ENCODE measurements around the gene SLC4A1AP.

The SLC4A1AP gene

GRCh38 chr2:27709326-27709725 is 45.6 kb downstream of the SLC4A1AP start:
- no peak for TF ChIP-seq CTCF (IDR thresholded peaks at IDR 0.05; ENCODE audit: extremely low read depth, insufficient read depth, missing control alignments)
- DNase-seq (ENCODE audit: low spot score), result no peak
- in situ Hi-C loops (cut with MboI; ENCODE audit: low pct_unique_long_range_greater_than_20kb, low sequenced_read_pairs, unreplicated experiment), result no loop called here

DNA sequence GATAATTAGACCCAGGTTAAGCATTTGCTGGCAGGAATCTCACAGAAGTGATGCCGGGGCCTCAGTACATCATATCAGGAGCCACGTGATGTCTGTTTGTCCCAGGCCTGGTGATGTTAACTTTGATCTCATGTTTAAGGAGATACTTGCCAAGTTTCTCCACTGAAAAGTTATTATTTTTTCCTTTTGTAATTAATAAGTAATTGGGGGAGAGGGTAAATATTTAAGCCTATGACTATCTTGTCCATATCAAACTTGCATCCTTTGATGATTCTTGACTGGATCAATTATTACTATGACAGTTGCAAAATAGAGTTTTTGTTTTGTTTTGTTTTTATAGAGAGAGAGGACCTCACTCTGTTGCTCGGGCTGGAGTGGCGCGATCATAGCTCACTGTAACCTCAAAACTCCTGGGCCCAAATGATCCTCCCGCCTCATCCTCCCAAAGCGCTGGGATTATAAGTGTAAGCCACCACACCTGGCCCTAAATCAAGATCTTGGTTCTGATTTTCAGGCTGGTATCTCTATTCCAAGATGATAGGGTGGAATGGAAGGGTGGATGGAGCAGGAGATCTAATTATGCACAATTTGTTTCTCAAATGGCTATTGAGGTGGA is 46.4 kb downstream of the SLC4A1AP start:
- no peak for TF ChIP-seq CTCF (IDR thresholded peaks at IDR 0.05; ENCODE audit: extremely low read depth, insufficient read depth, missing control alignments)
- in situ Hi-C loops (cut with MboI; ENCODE audit: low pct_unique_long_range_greater_than_20kb, low sequenced_read_pairs, unreplicated experiment), result no loop called here
- DNase-seq (ENCODE audit: low spot score), result no peak

GRCh38 chr2:27710640-27711430 is 47.1 kb downstream of the SLC4A1AP start:
- TF ChIP-seq CTCF (IDR thresholded peaks at IDR 0.05; ENCODE audit: extremely low read depth, insufficient read depth, missing control alignments), result no peak
- DNase-seq (ENCODE audit: low spot score), result no peak
- in situ Hi-C loops (cut with MboI; ENCODE audit: low pct_unique_long_range_greater_than_20kb, low sequenced_read_pairs, unreplicated experiment), result no loop called here

- in situ Hi-C loops (cut with MboI; ENCODE audit: low pct_unique_long_range_greater_than_20kb, low sequenced_read_pairs, unreplicated experiment), result no loop called here
- DNase-seq (ENCODE audit: low spot score), result no peak
- no peak for TF ChIP-seq CTCF (IDR thresholded peaks at IDR 0.05; ENCODE audit: extremely low read depth, insufficient read depth, missing control alignments)
These were observed 48.1 kb downstream of the SLC4A1AP start for GRCh38 chr2:27711804-27712203.

DNA sequence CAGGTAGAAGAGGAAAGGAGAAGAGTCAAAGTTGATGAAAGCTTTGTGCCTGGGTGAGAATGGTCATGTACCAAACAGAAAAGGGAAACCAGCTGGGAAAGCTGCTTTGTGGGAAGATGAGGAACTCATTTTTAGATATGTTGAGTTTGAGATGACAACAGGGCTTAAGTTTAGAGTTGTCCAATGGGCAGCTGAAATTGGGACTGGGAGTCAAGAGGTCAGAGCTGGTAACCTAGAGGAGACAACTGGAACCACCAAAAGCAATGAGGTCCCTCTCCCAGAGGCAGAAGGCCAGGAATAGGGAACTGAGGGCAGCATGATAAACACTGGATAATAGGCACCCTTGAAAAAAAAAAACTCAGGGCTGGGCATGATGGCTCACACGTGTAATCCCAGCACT is 48.8 kb downstream of the SLC4A1AP start:
- TF ChIP-seq CTCF (IDR thresholded peaks at IDR 0.05; ENCODE audit: extremely low read depth, insufficient read depth, missing control alignments), result no peak
- in situ Hi-C loops (cut with MboI; ENCODE audit: low pct_unique_long_range_greater_than_20kb, low sequenced_read_pairs, unreplicated experiment), result no loop called here
- no peak for DNase-seq (ENCODE audit: low spot score)

- in situ Hi-C loops (cut with MboI; ENCODE audit: low pct_unique_long_range_greater_than_20kb, low sequenced_read_pairs, unreplicated experiment), result no loop called here
- TF ChIP-seq CTCF (IDR thresholded peaks at IDR 0.05; ENCODE audit: extremely low read depth, insufficient read depth, missing control alignments), result no peak
- no peak for DNase-seq (ENCODE audit: low spot score)
These were observed 49.5 kb downstream of the SLC4A1AP start for GRCh38 chr2:27713201-27713600.
